Stimulated activated CD4-positive, alpha-beta T cell treated with anti-CD3 and anti-CD28 coated beads, Interleukin-4, amount 100 ng/mL, for 48 hours (primary cell): ENCODE data around the gene BTC.
"Not testable (repeated sequence)": the region's sequence is repeated elsewhere in the genome, so short reads cannot be mapped to it uniquely, and the experiment has no call there.

Experiments used
- DNase-seq, 2 donors: peaks; one replicate each; pipeline ENCODE4 v3.0.0-alpha.2; 2020; ENCODE audit warnings: low read depth in 2 of 2

Gene BTC, protein sequence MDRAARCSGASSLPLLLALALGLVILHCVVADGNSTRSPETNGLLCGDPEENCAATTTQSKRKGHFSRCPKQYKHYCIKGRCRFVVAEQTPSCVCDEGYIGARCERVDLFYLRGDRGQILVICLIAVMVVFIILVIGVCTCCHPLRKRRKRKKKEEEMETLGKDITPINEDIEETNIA

DNA sequence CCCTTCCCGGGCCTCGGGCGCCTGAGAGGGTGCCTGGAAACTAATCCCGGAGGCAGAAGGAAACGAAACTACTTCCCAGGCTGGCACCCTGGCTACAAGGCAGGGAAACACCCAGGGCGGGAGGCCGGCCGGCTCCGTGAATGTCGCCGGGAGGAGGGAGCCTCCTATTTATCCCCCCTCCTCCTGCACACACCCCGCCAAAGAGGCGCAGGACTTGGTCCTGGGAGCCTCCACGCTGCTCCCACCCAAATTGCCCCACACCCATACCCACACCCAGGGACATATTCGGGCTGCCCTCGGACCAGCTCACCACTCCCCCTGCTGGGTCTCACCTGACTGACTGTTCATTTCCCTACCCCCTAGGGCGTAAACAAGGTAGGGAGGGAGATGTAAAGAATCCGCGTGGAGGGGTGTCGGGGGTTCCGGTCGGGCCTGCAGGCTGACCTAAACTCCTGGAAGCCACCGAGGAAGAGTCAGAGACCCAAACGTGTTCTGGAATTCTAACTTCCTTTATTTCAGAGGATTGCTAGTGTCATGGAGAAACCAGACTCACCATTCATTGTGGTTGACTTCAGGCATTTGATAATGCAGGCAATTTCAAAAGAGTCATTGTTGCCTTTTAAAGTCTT, at the start of gene BTC:
Gene BTC (minus strand): TSS at position 142 of the 629 bp plus-strand sequence. CDS start 198 bp downstream, outside the sequence.
- no peak for DNase-seq

GRCh38 chr4:74840936-74841509, 46.7 kb upstream of the BTC start:
- DNase-seq, result no peak

DNA sequence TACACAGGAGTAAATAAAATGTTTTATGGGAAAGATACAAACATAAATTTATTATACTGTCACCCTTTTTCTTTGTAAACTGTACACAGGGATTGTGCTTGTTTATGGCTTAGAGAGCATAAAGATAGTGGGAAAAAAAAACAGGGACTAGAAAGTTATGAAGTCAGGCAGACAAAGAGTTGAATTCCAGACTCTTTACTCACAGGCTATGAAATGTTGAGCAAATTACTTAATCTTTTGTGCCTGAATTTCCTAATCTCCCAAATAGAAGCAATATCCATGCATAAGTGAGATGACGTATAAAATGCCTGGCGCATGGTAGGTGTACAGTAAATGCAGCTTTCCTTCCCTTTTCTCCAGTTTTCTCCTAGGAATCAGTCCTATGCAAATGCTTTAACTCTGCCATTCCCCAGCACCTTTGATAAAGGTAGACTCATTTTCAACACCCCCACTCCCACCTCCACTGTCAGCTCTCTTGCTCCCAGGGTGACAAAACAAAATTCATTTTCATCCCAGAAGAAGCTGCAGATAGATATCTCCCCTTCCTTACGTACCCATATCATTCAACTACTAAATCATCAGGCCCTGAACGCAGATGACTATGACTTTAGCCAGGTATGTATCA, 44.5 kb upstream of the BTC start:
- no peak for DNase-seq

- no peak for DNase-seq
Observed at GRCh38 chr4:74830928-74831327, 36.6 kb upstream of the BTC start.

DNA sequence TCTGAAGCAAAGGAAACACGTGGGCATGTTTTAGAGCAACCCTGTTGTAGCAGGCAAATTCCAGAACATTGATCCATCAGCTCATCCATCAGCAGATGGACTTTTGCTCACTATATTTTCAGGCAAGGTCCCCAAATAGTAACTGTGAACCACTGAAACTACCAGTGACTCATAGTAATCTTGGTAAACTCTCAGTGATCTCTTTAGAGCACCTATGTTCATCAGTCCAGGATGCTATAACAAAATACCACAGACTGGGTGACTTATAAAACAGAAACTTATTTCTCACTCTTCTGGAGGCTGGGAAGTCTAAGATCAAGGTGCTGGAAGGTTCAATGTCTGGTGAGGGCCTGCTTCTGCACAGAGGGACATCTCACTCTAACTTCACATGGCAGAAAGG, 28.9 kb upstream of the BTC start:
- DNase-seq, result no peak

GRCh38 chr4:74822603-74823002, 28.3 kb upstream of the BTC start:
- DNase-seq, result no peak

- DNase-seq, result no peak
Observed at GRCh38 chr4:74821541-74821940, 27.2 kb upstream of the BTC start.

DNA sequence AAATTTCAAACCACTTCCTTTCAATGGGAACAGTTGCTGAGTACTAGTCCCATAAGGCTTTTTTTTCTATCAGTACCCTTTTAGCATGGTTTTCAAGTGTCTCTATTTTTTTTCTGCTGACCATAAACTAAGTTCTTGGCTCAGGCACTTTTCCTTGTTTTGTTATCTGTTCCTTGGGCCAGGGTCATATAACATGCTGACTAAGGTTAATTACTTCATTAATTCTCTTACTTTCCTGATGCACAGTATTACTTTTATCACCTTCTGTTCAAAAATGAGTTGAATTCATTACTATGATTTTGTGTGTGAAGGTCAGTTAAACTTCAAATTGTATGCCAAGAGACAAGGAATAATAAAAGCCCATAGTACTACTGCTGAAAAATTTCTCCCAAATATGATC, 19.7 kb upstream of the BTC start:
- DNase-seq, result no peak

GRCh38 chr4:74812056-74812455, 17.7 kb upstream of the BTC start:
- not testable (repeated sequence) for DNase-seq

GRCh38 chr4:74805601-74806000, 11.3 kb upstream of the BTC start:
- DNase-seq, result no peak

DNA sequence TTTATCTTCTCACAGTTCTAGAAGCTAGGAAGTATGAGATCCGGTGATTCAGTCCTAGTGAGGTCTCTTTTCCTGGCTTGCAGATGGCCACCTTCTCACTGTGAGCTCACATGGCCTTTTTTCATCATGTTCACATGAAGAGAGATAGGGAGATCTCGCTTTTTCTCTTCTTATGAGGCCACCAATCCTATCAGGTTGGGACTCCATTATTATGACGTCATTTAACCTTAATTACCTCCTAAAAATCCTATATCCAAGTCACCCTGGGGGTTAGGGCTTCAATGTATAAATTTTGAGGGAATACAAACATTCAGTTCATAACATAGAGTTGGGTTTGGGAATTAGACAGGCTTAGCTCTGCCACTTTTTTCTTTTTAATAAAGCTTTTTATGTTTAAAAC, 6.0 kb upstream of the BTC start:
- DNase-seq, result no peak

DNA sequence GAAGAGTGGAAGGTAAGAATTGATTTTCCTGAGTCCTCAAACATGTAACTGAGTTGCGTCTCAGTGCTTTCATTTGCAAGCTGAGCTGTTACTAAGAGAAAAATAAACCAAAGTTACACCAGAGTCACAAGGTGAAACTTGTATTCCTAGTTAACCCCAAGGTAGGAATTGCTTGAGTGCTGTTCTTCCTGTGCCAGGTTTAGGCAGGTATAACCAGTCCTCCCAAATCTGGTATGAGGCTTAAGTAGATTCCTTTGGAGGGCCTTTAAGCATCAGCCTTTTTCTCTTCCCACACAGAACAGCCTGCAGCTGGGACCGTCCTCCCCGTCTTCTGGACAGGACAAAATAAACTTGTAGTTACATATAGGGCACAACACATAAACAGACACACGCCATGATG, 2.3 kb upstream of the BTC start:
- no peak for DNase-seq

DNA sequence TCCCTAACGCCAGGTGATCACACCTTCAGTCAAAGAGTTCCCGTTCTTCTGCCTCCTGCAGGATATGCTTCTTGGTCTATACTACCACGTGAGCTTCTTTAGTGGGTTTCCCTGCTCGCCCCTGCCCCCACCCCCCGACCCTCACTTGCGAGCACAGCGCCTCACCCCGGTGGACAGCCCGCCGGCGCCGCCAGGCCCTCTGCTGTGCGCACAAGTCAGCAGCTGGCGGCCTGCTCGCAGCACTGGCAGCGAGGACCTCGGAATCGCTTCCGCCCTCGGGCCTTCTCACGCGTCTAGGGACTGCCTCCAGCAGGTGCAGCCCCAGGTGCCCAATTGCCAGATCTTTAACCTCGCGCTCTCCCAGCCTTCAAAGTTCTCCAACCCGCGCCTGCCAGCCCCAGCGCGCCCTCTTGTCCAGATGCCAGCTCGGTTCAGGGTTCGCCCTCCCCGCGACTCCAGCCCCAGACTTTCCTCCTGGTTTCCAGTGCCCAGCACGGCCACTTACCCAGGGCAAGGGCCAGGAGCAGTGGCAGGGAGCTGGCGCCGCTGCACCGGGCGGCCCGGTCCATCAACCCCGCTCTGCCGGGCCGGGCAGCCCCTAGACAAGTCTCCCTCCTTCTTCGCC, 454 bp downstream of the BTC start:
- no peak for DNase-seq

- DNase-seq, result no peak
Observed at GRCh38 chr4:74790652-74791051, 3.7 kb downstream of the BTC start.

GRCh38 chr4:74789518-74789917, 4.8 kb downstream of the BTC start:
- no peak for DNase-seq

GRCh38 chr4:74777531-74777930, 16.8 kb downstream of the BTC start:
- DNase-seq, result no peak

GRCh38 chr4:74772783-74773182, 21.5 kb downstream of the BTC start:
- DNase-seq, result no peak

DNA sequence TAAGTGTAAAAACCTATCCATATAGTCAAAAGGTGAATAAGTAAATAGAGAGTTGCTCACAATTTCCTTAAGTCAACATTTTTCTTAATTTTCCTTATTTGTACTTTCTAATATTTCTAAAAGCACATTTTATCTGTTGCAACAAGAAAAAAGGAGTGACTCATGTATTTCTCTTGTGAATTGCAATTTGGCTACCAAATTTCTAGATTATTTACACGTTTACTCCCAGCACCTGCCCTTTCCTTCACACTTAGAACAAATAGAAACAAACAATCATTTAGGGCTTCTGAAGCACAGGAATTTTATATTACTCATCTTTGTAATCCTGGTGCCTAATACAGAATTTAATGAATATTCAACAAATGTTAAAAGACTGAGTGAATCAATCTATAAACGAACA, 22.2 kb downstream of the BTC start:
- no peak for DNase-seq

DNA sequence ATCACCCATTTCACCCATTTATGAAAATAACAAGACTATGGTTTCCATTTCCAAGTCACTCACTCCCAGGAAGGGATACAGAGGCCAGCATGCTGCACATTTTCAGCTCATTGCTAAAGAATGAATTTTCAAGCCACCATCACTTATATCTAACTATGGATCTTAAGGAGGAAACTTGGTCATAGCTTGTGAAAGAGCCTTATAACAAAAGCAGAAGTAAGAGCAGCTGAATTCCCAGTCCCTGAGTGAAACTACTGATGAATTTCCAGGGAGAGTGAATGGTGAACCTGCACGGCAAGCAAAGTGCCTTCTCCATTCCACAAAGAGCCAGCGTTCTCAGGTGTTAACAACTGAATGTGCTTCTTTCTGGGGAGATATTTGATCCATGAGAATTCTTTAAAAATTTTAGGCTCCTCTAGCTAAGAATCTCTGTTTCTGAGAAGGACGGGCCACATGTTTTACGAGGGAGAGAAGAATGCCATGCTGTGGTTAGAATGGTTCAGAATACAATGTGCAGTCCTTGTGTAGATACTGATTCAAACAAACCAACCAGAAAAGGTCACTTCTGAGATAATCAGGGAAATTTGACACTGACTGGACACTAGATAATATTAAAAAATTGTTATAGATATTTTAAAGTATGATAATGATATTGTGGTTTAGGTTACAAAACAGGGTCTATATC, 24.0 kb downstream of the BTC start:
- no peak for DNase-seq

DNA sequence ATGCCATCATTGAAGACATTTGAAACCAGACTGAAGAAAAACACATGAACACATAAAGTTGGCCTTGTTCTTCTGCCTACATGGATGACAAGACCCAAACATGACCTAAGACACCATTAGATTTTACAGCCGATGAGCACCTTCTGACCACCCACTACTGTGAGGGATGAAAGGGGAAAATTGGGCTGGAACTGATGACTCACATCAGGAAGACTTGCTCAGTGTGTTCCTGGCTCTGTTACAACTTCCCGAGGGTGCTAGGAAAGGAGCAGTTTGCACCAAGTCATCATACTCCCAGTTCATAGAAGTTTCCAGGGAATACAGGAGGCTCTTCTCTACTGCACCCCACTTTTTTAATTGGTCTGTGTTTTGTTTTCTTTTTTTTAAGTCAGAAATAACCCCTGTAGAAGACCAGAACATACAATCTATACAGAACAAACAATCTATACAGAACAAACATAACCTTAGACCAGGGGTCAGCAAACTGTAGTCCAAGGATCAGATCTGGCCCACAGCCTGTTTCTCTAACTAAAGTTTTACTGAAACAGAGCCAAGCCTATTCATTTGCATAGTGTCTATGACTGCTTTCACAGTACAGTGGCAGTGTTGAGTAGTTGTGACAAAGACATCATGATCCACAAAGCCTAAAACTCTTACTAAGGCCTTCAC, 25.3 kb downstream of the BTC start:
- DNase-seq, result no peak

GRCh38 chr4:74764119-74764518, 30.2 kb downstream of the BTC start:
- no peak for DNase-seq
